Measurements from ENCODE around the gene LAX1.
"Not testable (repeated sequence)": the region's sequence is repeated elsewhere in the genome, so short reads cannot be mapped to it uniquely, and the experiment has no call there.

Gene LAX1, protein sequence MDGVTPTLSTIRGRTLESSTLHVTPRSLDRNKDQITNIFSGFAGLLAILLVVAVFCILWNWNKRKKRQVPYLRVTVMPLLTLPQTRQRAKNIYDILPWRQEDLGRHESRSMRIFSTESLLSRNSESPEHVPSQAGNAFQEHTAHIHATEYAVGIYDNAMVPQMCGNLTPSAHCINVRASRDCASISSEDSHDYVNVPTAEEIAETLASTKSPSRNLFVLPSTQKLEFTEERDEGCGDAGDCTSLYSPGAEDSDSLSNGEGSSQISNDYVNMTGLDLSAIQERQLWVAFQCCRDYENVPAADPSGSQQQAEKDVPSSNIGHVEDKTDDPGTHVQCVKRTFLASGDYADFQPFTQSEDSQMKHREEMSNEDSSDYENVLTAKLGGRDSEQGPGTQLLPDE

DNA sequence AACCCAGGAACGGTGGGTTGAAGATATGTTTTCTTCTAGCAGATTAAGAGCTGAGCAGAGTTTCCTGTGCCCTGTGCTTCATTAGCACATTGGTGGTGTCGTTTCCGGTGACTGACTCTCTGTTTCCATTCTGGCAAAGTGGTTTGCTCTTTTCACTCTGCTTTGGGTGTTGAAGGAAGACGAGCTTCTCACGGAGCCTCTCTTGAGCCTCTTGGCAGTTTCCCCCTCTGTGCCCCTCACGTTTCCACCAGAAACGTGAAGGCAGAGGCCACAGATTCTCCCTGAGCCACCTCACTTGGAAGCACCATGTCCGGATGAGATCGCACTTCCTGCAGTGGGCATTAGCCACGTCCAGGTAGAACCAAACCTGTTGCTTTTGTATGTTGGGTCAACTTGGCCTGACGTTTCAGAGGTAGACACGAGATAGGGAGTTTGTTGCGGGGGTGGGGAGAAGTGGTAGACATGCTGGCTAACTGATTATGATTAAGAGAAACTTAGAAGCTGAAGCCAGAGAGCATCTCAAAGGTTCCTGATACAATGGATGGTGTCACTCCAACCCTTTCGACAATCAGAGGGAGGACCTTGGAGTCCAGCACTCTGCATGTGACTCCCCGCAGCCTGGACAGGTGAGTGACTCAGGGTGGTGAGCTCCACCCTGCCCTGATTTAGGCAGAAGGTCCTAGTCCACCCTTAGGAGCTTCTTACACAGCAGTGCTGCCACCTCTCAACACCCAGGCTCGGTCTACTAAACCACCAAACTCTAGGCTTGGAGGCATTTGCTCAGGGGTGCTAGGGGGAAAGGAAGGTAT, at the start of gene LAX1:
TSS of gene LAX1 (plus strand) at position 155 of the 809 bp plus-strand sequence. CDS start at position 538, 383 bp downstream.
- no peak for DNase-seq (ENCODE audit: low spot score)

DNA sequence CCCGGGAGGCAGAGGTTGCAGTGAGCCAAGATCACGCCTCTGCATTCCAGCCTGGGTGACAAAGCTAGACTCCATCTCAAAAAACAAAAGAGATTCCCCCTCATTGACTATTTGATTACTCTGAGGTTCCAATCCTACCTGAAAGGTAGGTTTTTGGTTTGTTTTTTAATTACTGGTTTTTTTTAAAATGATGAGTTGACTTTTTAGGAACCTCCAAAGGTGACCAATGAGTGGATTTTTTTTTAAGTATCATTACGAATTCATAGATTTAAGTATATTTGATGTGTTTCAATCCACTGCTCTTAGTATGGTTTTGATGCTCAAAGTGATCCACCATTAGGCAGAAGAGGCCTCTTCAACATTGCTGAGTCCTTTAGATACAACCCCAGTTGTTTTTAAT, 47.9 kb upstream of the LAX1 start:
- DNase-seq (ENCODE audit: low spot score): no peak

- DNase-seq (ENCODE audit: low spot score): no peak
Measured at GRCh38 chr1:203720242-203720641, 44.7 kb upstream of the LAX1 start.

GRCh38 chr1:203722909-203723308, 42.1 kb upstream of the LAX1 start:
- DNase-seq (ENCODE audit: low spot score): no peak

DNA sequence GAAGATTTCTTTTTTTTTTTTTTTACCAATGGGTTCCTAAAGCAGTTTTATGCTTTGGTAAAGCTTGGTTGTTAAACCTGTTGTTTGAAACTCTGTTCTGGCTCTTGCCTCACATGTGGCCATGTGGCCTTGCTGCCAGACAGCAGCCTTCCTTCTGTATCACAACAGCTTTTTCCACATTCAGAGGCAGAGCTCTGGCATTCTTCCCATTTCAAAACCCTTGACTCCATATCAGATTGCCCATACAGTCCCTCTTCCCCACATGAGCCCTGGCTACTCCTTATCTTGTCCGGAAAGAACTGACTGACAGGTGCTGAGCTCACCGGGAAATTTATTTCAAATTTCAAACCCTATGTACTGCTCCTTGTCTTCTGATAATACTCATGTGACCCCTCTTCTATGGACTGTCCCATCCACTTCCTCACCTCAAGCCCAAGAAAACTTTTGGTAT, 38.5 kb upstream of the LAX1 start:
- DNase-seq (ENCODE audit: low spot score): no peak

DNA sequence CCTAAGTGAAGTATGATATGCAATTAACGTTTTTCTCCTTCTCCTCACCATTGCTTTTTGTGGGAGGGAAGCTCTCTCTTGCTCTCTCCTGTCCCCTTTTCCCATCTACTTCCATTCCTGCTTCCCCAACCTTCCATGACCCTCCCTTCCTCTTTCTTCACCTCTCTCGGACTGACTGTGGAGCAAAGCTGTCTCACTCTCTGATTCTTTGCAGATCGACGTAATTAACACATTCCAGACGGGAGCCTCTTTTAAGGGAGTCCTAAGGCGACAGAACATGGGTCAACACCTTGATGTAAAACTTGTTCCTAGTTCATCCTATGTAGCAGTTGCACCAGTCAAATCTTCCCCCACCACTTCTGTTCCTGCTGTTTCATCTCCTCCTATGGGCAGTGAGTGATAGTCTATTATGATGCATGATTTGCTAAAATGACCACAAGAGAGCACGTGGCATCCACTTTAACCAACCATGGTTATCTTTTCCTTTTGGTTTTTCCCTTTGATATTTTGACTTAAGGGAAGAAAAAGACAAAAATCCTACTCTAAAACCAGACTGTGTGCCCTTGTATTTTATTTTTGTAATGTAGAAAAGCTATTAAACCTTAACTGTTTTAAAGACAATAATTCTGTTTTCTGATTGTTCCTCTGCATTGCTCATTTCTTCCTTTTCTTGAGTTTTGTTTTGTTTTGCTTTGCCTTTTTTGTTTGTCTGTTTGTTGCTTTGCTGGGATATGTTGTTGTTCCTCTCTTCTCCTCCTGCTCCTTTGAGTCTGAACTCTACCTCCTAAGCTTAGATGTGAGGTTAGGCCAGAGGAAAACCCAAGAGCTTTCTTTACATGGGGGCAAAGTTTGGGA, 31.7 kb upstream of the LAX1 start:
- no peak for DNase-seq (ENCODE audit: low spot score)

- DNase-seq (ENCODE audit: low spot score): no peak
Measured at GRCh38 chr1:203742436-203742835, 22.5 kb upstream of the LAX1 start.

DNA sequence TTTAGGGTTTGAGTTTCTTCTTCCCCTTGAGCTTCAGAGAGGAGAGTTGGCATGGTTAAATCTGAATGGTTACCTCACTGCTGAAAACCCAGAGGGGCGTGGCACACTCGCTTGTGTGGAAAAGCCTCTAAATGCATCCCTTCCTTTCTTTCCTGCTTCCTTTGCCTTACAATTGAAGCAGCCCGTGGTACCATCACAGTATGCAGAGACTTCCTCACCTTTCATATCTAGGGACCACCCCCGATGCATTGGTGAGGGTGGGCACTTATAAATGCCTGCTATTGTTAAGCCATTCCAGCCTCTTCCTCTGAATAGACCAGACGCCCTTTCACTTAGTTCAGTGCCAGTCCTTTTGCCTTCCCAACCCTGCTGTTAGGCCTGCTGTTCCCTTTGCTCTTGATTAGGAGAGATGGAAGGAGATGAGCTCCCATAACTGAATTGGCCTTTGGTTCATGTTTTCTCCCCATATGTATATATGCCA, 21.9 kb upstream of the LAX1 start:
- DNase-seq (ENCODE audit: low spot score): no peak

GRCh38 chr1:203744075-203744972, 20.7 kb upstream of the LAX1 start:
- peak; percentile 58 for DNase-seq (ENCODE audit: low spot score)

- DNase-seq (ENCODE audit: low spot score): no peak
Measured at GRCh38 chr1:203746281-203746680, 18.7 kb upstream of the LAX1 start.

- DNase-seq (ENCODE audit: low spot score): peak; percentile 46
Measured at GRCh38 chr1:203751051-203751450, 13.9 kb upstream of the LAX1 start.

DNA sequence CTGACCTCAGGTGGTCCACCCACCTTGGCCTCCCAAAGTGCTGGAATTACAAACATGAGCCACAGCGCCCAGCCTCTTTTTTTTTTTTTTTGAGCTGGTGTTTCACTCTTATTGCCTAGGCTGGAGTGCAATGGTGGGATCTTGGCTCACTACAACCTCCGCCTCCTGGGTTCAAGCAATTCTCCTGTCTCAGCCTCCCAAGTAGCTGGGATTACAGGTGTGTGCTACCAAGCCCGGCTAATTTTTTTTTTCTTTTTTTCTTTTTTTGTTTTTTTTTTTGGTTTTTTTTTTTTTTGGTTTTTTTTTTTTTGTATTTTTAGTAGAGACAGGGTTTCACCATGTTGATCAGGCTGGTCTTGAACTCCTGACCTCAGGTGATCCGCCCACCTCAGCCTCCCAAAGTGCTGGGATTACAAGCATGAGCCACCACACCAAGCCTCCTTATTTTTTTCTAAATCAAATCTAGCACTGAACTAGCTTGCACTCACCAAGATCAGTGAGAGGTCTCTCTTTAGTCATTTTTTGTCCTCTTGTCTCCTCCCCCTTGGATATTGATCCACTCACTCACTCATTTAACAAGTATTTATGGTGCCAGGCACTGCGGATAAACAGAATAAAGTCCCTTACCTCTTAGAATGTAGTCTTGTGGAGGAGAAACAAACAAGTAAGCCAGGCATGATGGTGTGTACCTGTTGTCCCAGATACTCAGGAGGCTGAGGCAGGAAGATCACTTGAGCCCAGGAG, 13.2 kb upstream of the LAX1 start:
- DNase-seq (ENCODE audit: low spot score): not testable (repeated sequence)

- no peak for DNase-seq (ENCODE audit: low spot score)
Measured at GRCh38 chr1:203754455-203754864, 10.5 kb upstream of the LAX1 start.

DNA sequence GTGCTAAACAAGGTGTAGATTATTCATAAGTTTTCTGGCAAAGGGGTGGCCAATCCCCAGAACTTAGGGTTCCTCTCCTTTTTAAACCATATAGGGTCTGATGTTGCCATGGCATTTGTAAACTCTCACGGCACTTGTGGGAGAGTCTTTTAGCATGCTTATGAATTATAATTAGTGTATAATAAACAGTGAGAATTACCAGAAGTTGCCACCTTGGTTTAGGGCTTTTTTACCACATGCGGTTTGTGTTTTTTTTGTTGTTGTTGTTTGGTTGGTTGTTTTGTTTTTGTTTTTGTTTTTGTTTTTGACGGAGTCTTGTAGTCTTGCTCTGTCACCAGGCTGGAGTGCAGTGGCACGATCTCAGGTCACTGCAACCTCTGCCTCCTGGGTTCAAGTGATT, 8.9 kb upstream of the LAX1 start:
- DNase-seq (ENCODE audit: low spot score): no peak

DNA sequence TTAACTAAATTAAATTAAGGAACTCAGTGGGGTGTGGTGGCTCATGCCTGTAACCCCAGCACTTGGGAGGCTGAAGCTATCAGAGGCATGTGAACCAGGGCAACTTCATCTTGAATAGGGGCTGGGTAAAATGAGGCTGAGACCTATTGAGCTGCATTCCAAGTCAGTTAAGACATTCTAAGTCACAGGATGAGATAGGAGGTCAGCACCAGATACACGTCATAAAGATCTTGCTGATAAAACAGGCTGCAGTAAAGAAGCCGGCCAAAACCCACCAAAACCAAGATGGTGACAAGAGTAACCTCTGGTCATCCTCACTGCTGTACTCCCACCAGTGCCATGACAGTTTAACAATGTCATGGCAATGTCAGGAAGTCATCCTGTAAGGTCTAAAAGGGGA, 6.2 kb upstream of the LAX1 start:
- DNase-seq (ENCODE audit: low spot score): not testable (repeated sequence)

GRCh38 chr1:203760506-203760905, 4.5 kb upstream of the LAX1 start:
- no peak for DNase-seq (ENCODE audit: low spot score)

GRCh38 chr1:203761958-203762357, 3.0 kb upstream of the LAX1 start:
- DNase-seq (ENCODE audit: low spot score): not testable (repeated sequence)

DNA sequence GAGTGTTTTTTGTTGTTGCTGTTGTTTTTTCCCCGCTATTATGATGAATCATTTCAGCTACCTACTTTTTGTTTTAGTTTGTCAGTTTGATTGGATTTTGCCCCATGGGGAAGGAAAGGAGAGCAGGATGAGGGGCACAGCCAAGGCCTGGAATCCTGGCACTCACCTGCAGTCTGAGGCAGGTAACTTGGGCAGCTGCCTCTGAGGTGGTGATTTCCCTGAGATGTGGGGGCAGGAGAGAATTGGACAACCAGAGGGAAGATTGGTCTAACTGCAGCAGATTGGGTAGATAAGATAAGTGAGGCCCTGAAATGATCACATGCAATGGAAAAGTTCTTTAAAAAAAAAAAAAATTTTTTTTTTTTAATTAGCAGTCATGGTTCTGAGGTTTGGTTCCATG, 1.5 kb upstream of the LAX1 start:
- no peak for DNase-seq (ENCODE audit: low spot score)

- no peak for DNase-seq (ENCODE audit: low spot score)
Measured at GRCh38 chr1:203764105-203765028, 616 bp upstream of the LAX1 start.
